B cell (primary cell): ENCODE results near the gene SLC25A40. TPM values are rescaled to one million over a fixed set of nuclear protein-coding genes. Genes with fewer than 3 reads are reported as not detected.

Experiments
- ATAC-seq: fragments of 200-7000 bp; cut with Tn5 transposase; one replicate; pipeline ENCODE4 v1.10.0; 2021; ENCODE audit warnings: low read depth, mild to moderate bottlenecking, moderate number of reproducible peaks, moderate library complexity
- CTCF ChIA-PET: fragments of 350-600 bp; sonication (Branson Sonifier 250); formaldehyde crosslinking; loops from one replicate; lab custom pipeline; 2021; ENCODE audit warnings: antibody characterized with exemption, inconsistent platforms; lab: Charles Lee
- POLR2A ChIA-PET: fragments of 350-600 bp; sonication (Branson Sonifier 250); formaldehyde crosslinking; loops from one replicate; lab custom pipeline; 2021; ENCODE audit warnings: antibody characterized with exemption; lab: Charles Lee
- DNase-seq: peaks from one replicate; pipeline ENCODE4 v3.0.0; 2013
- H2AFZ ChIP-seq: 2 replicates; pipeline ENCODE4 v1.6.1; 2012; ENCODE audit warnings: mild to moderate bottlenecking, low read depth, low read length; ENCODE audit not compliant: insufficient read depth, poor library complexity, severe bottlenecking
- H3K27ac ChIP-seq, 2 donors: 1 replicate in 1 of 2; 2 replicates in 1 of 2; pipeline ENCODE4 v1.5.1; 2012 to 2013; ENCODE audit warnings: low read length in 2 of 2, mild to moderate bottlenecking in 2 of 2, moderate library complexity in 1 of 2
- H3K27me3 ChIP-seq, 4 experiments: fragments of 200-600 bp in 1 of 4; sonication (generic) in 1 of 4; replicated peaks in 1 of 4; 1 replicate in 2 of 4; 2 replicates in 2 of 4; pipeline versions ENCODE4 v1.6.1 to v1.7.0; 2013 to 2016; ENCODE audit warnings: low read length in 3 of 4, mild to moderate bottlenecking in 2 of 4, mixed read lengths in 1 of 4, moderate library complexity in 1 of 4; ENCODE audit not compliant: insufficient read depth in 4 of 4, control insufficient read depth in 3 of 4; ENCODE audit errors: control extremely low read depth in 1 of 4
- H3K36me3 ChIP-seq, 2 experiments: replicated peaks in 1 of 2; 1 replicate in 1 of 2; 2 replicates in 1 of 2; pipeline versions ENCODE4 v1.6.1 to v1.7.1; 2013; ENCODE audit warnings: low read length in 1 of 2; ENCODE audit not compliant: insufficient read depth in 2 of 2, control insufficient read depth in 1 of 2; ENCODE audit errors: control extremely low read depth in 1 of 2, extremely low read depth in 1 of 2
- H3K4me1 ChIP-seq, 2 donors: fragments of 200-600 bp in 1 of 2; sonication (generic) in 1 of 2; 1 replicate in 1 of 2; 2 replicates in 1 of 2; pipeline versions ENCODE4 v1.5.1 to v1.6.1; 2013 to 2017; ENCODE audit warnings: low read length in 2 of 2; ENCODE audit not compliant: control insufficient read depth in 2 of 2, insufficient read depth in 2 of 2
- H3K4me2 ChIP-seq: replicated peaks from 2 replicates; pipeline ENCODE3; 2012; ENCODE audit warnings: mild to moderate bottlenecking, low read depth, low read length; ENCODE audit not compliant: poor library complexity, severe bottlenecking
- H3K4me3 ChIP-seq, 5 experiments: fragments of 200-600 bp in 1 of 5; sonication (generic) in 1 of 5; 1 replicate in 3 of 5; 2 replicates in 2 of 5; pipeline versions ENCODE4 v1.5.1 to v1.7.0; 2011 to 2016; ENCODE audit warnings: low read length in 4 of 5, mild to moderate bottlenecking in 4 of 5, low read depth in 2 of 5, control low read depth in 1 of 5, moderate library complexity in 1 of 5; ENCODE audit not compliant: insufficient read depth in 1 of 5; ENCODE audit errors: control extremely low read depth in 1 of 5, extremely low read depth in 1 of 5
- H3K79me2 ChIP-seq: fragments of 200-600 bp; sonication (generic); one replicate; pipeline ENCODE4 v1.6.0; 2016; ENCODE audit warnings: low read length; ENCODE audit not compliant: control insufficient read depth, insufficient read depth
- H3K9ac ChIP-seq: fragments of 200-600 bp; sonication (generic); 2 replicates; pipeline ENCODE4 v1.6.1; 2017; ENCODE audit warnings: mild to moderate bottlenecking, low read length, moderate library complexity
- H3K9me3 ChIP-seq, 3 donors: one replicate each; pipeline versions ENCODE4 v1.6.1 to v1.7.1; 2013; ENCODE audit warnings: low read length in 2 of 3; ENCODE audit not compliant: control insufficient read depth in 2 of 3, insufficient read depth in 1 of 3; ENCODE audit errors: control extremely low read depth in 1 of 3
- H4K20me1 ChIP-seq: 2 replicates; pipeline ENCODE4 v1.6.0; 2012; ENCODE audit warnings: mild to moderate bottlenecking, low read length; ENCODE audit not compliant: insufficient read depth, control insufficient read depth, poor library complexity, severe bottlenecking
- H3K27ac Mint-ChIP-seq: one replicate; pipeline ENCODE4 v1.8.0; 2021; ENCODE audit warnings: mixed read lengths
- H3K27me3 Mint-ChIP-seq: one replicate; pipeline ENCODE4 v1.8.0; 2021; ENCODE audit warnings: mixed read lengths
- H3K4me1 Mint-ChIP-seq: one replicate; pipeline ENCODE4 v1.8.0; 2021; ENCODE audit warnings: mixed read lengths
- H3K4me3 Mint-ChIP-seq: one replicate; pipeline ENCODE4 v1.8.0; 2021; ENCODE audit warnings: mixed read lengths
- H3K9me3 Mint-ChIP-seq: one replicate; pipeline ENCODE4 v1.8.0; 2022; ENCODE audit warnings: mixed read lengths; ENCODE audit not compliant: insufficient read depth
- CTCF ChIP-seq: fragments of 200-600 bp; IDR thresholded peaks from one replicate; pipeline ENCODE4 v1.8.0; 2022; ENCODE audit warnings: antibody characterized with exemption, mild to moderate bottlenecking
- EZH2 ChIP-seq: IDR thresholded peaks from 2 replicates; pipeline ENCODE4 v1.6.1; 2012; ENCODE audit warnings: borderline replicate concordance, low read depth, mild to moderate bottlenecking, moderate library complexity, low read length; ENCODE audit not compliant: insufficient read depth, poor library complexity, severe bottlenecking
- WGBS: methylation state at CpG from one replicate; pipeline ENCODE4 v1.1.5; 2013; ENCODE audit warnings: missing lambda C conversion rate; ENCODE audit not compliant: insufficient coverage; 5-methylcytosine and 5-hydroxymethylcytosine counted together
- intact Hi-C: fragments of 100-400 bp; cut with micrococcal nuclease; formaldehyde crosslinking; loops from one replicate; pipeline ENCODE4 v1.10.0; 2022
- polyA plus RNA-seq: library from polyadenylated mRNA; depleted of rRNA; stranded (reverse); fragments of >200 nt; gene quantifications from 2 replicates; pipeline ENCODE4 v1.2.3, GENCODE V29; 2012
- total RNA-seq, 2 donors: library from RNA; stranded (reverse); fragments of 120-200 nt in 1 of 2; gene quantifications; 1 replicate in 1 of 2; 2 replicates in 1 of 2; pipeline versions ENCODE4 v1.2.3 to v1.2.4, GENCODE V29; 2013 to 2022

SLC25A40 gene
- total and polyA plus RNA-seq, 2 donors (not counting 1 experiment from before 2014, with no cell fraction given) = 10.5 to 28.1 TPM

- H3K4me1 Mint-ChIP-seq = no peaks in the 10 kb centered on the region
- no peak overlapping the region for H3K4me3 ChIP-seq
- peaks cover 14% of the 10 kb centered on the region for H3K27me3 Mint-ChIP-seq
- DNase-seq (no peak), ATAC-seq (no peak)
- no peak for TF ChIP-seq CTCF
- no peak for TF ChIP-seq EZH2
- no peaks in the 10 kb centered on the region for H3K9me3 ChIP-seq
- no peak overlapping the region for H3K27ac ChIP-seq
- POLR2A ChIA-PET = no interaction called here
- no peak overlapping the region for H3K27ac Mint-ChIP-seq
- H3K79me2 ChIP-seq = no peaks in the 10 kb centered on the region
- intact Hi-C loops = no loop called here
- H3K36me3 ChIP-seq = no peaks in the 10 kb centered on the region
- 96% methylated on average over 2 of the region's 5 CpGs for WGBS
- no peak overlapping the region for H3K9ac ChIP-seq
- no peaks in the 10 kb centered on the region for H4K20me1 ChIP-seq
- CTCF ChIA-PET = no interaction called here
- H2AFZ ChIP-seq = no peak overlapping the region
- no peaks in the 10 kb centered on the region for H3K27me3 ChIP-seq
- no peaks in the 10 kb centered on the region for H3K9me3 Mint-ChIP-seq
- no peak overlapping the region for H3K4me2 ChIP-seq
- H3K4me3 Mint-ChIP-seq = no peak overlapping the region
- H3K4me1 ChIP-seq = no peaks in the 10 kb centered on the region
These were observed 44.4 kb upstream of the SLC25A40 start for GRCh38 chr7:87920578-87920977.

DNA sequence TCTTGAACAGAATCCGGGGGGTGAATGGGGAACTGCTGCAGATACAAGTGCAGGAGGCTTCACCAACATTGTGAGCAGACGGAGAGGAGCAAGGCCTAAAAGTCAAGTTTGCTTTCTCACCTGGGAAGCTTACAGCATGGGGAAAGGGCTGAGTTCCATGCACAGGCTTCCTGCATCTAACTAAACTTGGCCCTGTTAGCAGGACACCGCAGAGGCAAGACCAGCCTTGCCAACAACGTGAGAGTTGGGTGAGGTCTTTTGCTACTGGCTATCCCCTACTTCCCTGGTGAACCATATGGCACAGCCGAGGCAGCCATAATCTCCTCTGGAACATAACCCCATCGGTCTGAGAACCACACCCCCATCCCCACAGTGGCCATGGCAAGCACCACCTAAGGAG, 43.7 kb upstream of the SLC25A40 start:
- DNase-seq = no peak
- Histone ChIP-seq H2AFZ (no peak overlapping the region), H3K27ac (no peak overlapping the region), H3K4me2 (no peak overlapping the region), H3K27me3 (no peaks in the 10 kb centered on the region), H4K20me1 (no peaks in the 10 kb centered on the region), H3K9me3 (no peaks in the 10 kb centered on the region), H3K36me3 (no peaks in the 10 kb centered on the region), H3K79me2 (no peaks in the 10 kb centered on the region), H3K4me3 (no peak overlapping the region), H3K4me1 (no peaks in the 10 kb centered on the region), H3K9ac (no peak overlapping the region)
- peaks cover 14% of the 10 kb centered on the region for H3K27me3 Mint-ChIP-seq
- CTCF ChIA-PET = no interaction called here
- no peaks in the 10 kb centered on the region for H3K9me3 Mint-ChIP-seq
- 95% methylated on average over 6 of the region's 6 CpGs for WGBS
- TF ChIP-seq EZH2 (no peak), CTCF (no peak)
- no peak overlapping the region for H3K4me3 Mint-ChIP-seq
- ATAC-seq = no peak
- POLR2A ChIA-PET = no interaction called here
- H3K27ac Mint-ChIP-seq = no peak overlapping the region
- H3K4me1 Mint-ChIP-seq = no peaks in the 10 kb centered on the region
- intact Hi-C loops = no loop called here
